ENCODE data around the gene ACSL5.
"Not testable (repeated sequence)": the region's sequence is repeated elsewhere in the genome, so short reads cannot be mapped to it uniquely, and the experiment has no call there.

ACSL5 gene

DNA sequence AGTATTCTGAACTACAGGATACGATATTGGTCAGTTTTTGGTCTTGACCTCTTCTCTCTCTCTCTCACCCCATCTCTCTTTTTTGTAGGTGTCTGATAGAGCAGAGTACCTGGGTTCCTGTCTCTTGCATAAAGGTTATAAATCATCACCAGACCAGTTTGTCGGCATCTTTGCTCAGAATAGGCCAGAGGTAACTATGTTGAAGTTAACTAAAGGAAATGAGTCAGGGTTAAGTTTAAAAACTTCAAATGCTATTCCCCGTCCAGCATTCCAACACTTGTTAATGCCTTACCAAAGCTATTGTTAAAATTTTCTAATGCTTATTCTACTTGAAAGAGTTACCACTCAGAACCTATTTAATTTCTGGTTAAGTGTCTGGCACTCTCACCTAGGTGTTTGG, 30.7 kb downstream of the ACSL5 start:
- no peak for TF ChIP-seq ZFX (IDR thresholded peaks at IDR 0.05)
- TF ChIP-seq, protein P1, sequence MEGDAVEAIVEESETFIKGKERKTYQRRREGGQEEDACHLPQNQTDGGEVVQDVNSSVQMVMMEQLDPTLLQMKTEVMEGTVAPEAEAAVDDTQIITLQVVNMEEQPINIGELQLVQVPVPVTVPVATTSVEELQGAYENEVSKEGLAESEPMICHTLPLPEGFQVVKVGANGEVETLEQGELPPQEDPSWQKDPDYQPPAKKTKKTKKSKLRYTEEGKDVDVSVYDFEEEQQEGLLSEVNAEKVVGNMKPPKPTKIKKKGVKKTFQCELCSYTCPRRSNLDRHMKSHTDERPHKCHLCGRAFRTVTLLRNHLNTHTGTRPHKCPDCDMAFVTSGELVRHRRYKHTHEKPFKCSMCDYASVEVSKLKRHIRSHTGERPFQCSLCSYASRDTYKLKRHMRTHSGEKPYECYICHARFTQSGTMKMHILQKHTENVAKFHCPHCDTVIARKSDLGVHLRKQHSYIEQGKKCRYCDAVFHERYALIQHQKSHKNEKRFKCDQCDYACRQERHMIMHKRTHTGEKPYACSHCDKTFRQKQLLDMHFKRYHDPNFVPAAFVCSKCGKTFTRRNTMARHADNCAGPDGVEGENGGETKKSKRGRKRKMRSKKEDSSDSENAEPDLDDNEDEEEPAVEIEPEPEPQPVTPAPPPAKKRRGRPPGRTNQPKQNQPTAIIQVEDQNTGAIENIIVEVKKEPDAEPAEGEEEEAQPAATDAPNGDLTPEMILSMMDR (conservative IDR thresholded peaks at IDR 0.05) = no peak
- H3K27ac ChIP-seq = no peak overlapping the region

DNA sequence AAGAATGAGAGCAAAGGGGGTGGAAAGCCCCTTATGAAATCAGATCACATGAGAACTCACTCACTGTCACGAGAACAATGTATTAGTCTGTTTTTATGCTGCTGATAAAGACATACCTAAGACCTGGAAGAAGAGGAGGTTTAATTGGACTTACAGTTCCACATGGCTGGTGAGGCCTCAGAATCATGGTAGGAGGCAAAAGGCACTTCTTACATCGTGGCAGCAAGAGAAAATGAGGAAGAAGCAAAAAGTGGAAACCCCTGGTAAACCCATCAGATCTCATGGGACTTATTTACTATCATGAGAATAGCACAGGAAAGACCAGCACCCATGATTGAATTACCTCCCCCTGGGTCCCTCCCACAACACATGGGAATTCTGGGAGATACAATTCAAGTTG, 32.9 kb downstream of the ACSL5 start:
- H3K27ac ChIP-seq = not testable (repeated sequence)

DNA sequence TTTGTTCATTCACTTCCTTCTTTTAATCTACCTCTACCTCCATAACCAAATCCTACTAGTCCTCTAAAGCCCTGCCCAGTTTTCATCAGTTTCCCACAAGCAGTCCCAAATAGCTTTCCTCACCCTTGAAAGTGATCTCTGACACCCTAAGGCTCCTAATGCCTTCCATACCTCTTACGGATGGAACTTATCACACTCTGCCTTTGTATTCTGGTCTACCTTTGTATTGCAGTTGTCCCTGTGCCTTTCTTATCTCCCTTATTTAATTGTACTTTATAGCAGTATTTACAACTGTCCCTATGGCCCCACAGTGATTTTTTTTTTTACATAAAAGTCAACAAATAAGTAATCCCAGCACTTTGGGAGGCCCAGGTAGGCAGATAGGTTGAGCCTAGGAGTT, 33.8 kb downstream of the ACSL5 start:
- no peak overlapping the region for H3K27ac ChIP-seq
- TF ChIP-seq, protein P1 (conservative IDR thresholded peaks at IDR 0.05) = no peak
- TF ChIP-seq ZFX (IDR thresholded peaks at IDR 0.05) = no peak

DNA sequence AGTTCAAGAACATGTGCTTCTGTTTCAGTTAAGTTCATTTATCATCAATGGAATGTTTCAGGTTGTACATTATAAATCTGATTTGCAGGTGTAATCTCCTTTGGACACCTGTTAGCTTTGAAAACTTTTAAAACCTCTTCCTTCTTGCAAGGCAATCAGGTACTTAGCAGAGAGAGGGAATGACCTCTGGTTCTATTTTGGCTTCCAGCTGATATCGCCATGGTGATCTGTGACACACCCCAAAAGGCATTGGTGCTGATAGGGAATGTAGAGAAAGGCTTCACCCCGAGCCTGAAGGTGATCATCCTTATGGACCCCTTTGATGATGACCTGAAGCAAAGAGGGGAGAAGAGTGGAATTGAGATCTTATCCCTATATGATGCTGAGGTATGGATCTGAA, 35.4 kb downstream of the ACSL5 start:
- no peak overlapping the region for H3K27ac ChIP-seq
- TF ChIP-seq, protein P1 (conservative IDR thresholded peaks at IDR 0.05) = no peak
- no peak for TF ChIP-seq ZFX (IDR thresholded peaks at IDR 0.05)

DNA sequence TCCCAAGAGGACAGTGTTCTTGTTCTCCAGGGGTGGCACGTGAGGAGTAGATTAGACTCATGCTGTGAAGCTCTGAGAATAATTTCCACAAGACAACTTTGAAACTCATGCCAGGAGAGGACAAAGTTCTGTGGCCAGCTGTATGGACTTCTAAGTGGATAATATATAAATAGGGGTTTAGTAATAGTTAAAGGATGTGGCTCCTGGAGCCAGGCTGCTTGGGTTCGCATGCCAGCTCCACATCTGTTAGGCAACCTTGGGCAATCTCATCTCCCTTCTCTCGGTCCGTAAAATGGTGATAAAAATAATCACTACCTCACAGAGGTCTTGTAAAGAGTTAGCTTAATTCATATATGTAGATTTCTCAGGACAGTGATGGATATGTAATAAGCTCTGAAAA, 35.8 kb downstream of the ACSL5 start:
- TF ChIP-seq, protein P1 (conservative IDR thresholded peaks at IDR 0.05) = no peak
- TF ChIP-seq ZFX (IDR thresholded peaks at IDR 0.05) = no peak
- H3K27ac ChIP-seq = no peak overlapping the region

DNA sequence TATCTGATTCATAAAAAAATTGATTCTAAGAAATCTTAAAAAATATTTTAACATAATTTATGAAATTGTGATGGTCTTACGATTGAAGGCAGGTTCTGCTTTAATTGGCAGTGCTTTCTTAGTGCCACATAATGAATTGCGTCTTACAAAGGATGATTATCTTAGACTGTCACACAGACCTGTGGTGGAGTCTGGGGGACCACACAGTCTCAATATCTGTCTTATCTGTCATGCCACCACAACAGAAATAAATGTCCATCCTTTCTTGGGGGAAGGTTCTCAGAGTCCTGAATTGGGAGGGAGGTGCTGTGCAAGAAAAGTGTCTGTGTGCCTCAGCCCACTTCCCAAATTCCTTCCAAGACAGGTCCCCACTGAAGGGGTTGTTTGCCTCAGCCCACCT, 38.8 kb downstream of the ACSL5 start:
- TF ChIP-seq, protein P1 (conservative IDR thresholded peaks at IDR 0.05) = no peak
- no peak overlapping the region for H3K27ac ChIP-seq

DNA sequence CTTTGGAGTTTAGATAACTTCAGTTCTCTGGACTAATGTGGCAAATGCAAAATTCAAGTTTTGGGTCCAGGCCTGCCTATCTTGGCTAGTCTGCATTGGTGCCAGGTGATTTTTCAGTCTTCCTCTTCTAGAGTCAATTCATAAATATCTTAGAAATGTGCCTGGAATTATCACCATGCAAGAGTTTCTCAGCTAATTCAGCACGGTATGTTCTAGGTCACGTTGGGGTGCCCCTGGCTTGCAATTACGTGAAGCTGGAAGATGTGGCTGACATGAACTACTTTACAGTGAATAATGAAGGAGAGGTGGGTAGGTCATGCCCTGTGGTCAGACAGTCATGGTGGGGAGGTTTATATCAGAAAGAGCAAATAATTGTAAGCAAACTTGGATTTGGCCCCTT, 47.8 kb downstream of the ACSL5 start:
- H3K27ac ChIP-seq = no peak overlapping the region
- TF ChIP-seq ZFX (IDR thresholded peaks at IDR 0.05) = no peak
- TF ChIP-seq, protein P1 (conservative IDR thresholded peaks at IDR 0.05) = no peak

DNA sequence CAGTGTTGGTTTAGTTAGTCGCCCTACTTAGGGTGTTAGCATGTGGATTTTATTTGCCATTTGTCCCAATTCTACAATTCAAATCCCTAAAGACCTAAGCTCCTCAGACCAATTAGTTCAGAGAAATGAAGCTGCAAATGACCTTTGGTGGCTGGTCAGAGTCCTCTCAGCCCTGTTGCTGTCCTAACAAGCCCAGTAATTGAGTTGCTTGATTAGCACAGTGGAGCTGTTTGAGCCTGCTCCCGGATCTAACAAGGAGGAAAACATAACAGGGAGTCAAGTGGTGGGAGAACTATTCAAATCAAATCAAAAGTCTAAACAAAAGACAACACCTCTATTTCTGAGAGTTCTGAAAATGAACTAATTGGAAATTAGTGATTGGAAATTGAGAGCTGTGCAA, 50.7 kb downstream of the ACSL5 start:
- no peak overlapping the region for H3K27ac ChIP-seq
- TF ChIP-seq, protein P1 (conservative IDR thresholded peaks at IDR 0.05) = no peak
- TF ChIP-seq ZFX (IDR thresholded peaks at IDR 0.05) = no peak
